ENCODE measurements around the gene KIF19. TPM values are rescaled to one million over a fixed set of nuclear protein-coding genes. Genes with fewer than 3 reads are reported as not detected.

KIF19 gene
- total RNA-seq, 2 experiments from 2014 or later = 3.5 to 3.8 TPM

DNA sequence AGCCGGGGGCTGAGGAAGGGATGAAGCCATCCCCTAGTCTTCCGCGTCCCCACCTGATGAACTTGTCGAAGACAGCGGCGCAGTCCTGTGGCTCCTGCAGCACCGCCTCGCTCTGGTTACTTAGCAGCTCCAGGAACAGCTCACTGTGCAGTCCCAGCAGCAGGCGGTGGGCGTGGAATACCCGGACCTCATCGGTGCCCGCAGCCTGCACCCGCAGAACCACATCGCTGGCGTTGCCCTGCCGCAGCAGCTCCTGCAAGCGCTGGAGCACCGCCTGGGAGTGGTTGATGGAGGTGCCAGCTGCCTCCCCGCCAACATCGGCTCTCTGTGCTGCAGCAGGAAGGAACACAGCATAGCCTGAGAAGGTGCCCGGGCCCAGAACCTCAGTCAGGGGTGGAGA is 33.9 kb downstream of the KIF19 start:
- H3K27me3 Mint-ChIP-seq = peaks cover 38% of the 10 kb centered on the region
- H3K9me3 Mint-ChIP-seq = no peaks in the 10 kb centered on the region
- H3K4me3 Mint-ChIP-seq = no peak overlapping the region
- POLR2A ChIA-PET = no interaction called here
- DNase-seq = no peak
- H3K36me3 Mint-ChIP-seq (ENCODE audit: low read depth) = no peaks in the 10 kb centered on the region
- CTCF ChIA-PET = interaction anchor here (0.5 to 5.5 kb wide), 4 partner anchors 8 to 90 kb away, joined by 3 to 42 read pairs (median 30); partner anchors contain the start of gene GPR142
- H3K4me1 Mint-ChIP-seq = peaks cover 3% of the 10 kb centered on the region
- no peak overlapping the region for H3K27ac Mint-ChIP-seq

- CTCF ChIA-PET = interaction anchor here (1.0 to 5.5 kb wide), 8 partner anchors 7 to 170 kb away, joined by 3 to 42 read pairs (median 4); partner anchors contain the start of genes CD300LB and GPR142
- Mint-ChIP-seq H3K9me3 (no peaks in the 10 kb centered on the region), H3K27ac (no peak overlapping the region), H3K27me3 (peaks cover 29% of the 10 kb centered on the region), H3K4me3 (no peak overlapping the region), H3K36me3 (ENCODE audit: low read depth) (no peaks in the 10 kb centered on the region), H3K4me1 (peaks cover 3% of the 10 kb centered on the region)
- POLR2A ChIA-PET = no interaction called here
- DNase-seq = no peak
Observed at GRCh38 chr17:74360899-74361229, 34.8 kb downstream of the KIF19 start.

GRCh38 chr17:74361230-74362068 is 35.4 kb downstream of the KIF19 start, which contains the start of gene BTBD17:
TSS of gene BTBD17 (minus strand) at chr17:74361868. CDS start at chr17:74361819, 49 bp downstream.
- Mint-ChIP-seq H3K27ac (no peak within 1 kb of the TSS), H3K27me3 (peaks cover 24% of the 10 kb centered on the region), H3K9me3 (no peaks in the 10 kb centered on the region), H3K36me3 (ENCODE audit: low read depth) (no peaks in the 10 kb centered on the region), H3K4me3 (no peak within 1 kb of the TSS), H3K4me1 (peaks cover 3% of the 10 kb centered on the region)
- ChIA-PET POLR2A (interaction anchor here (0.6 kb wide), 1 partner anchor 9 kb away, joined by 3 read pairs; no protein-coding TSS in a partner anchor), CTCF (interaction anchor here (0.5 to 5.5 kb wide), 10 partner anchors 6 to 347 kb away, joined by 3 to 42 read pairs (median 3); partner anchors contain the start of genes CD300LB and GPR142)
- DNase-seq = peak; percentile 48

- Mint-ChIP-seq H3K4me3 (no peak overlapping the region), H3K4me1 (peaks cover 3% of the 10 kb centered on the region), H3K9me3 (no peaks in the 10 kb centered on the region), H3K27ac (no peak overlapping the region), H3K36me3 (ENCODE audit: low read depth) (no peaks in the 10 kb centered on the region), H3K27me3 (peaks cover 23% of the 10 kb centered on the region)
- ChIA-PET POLR2A (interaction anchor here (0.6 to 1.1 kb wide), 2 partner anchors 8 to 102 kb away, joined by 3 read pairs; no protein-coding TSS in a partner anchor), CTCF (interaction anchor here (0.5 to 5.2 kb wide), 6 partner anchors 9 to 346 kb away, joined by 3 to 42 read pairs (median 4); no protein-coding TSS in a partner anchor)
- no peak for DNase-seq
Observed at GRCh38 chr17:74362069-74362405, 36.0 kb downstream of the KIF19 start.

GRCh38 chr17:74362810-74363498 is 36.9 kb downstream of the KIF19 start:
- no peak overlapping the region for H3K4me3 Mint-ChIP-seq
- no peaks in the 10 kb centered on the region for H3K36me3 Mint-ChIP-seq (ENCODE audit: low read depth)
- H3K27ac Mint-ChIP-seq = no peak overlapping the region
- H3K27me3 Mint-ChIP-seq = peaks cover 17% of the 10 kb centered on the region
- CTCF ChIA-PET = interaction anchor here (0.6 to 5.2 kb wide), 6 partner anchors 10 to 555 kb away, joined by 3 to 42 read pairs (median 4); no protein-coding TSS in a partner anchor
- DNase-seq = no peak
- peaks cover under 1% of the 10 kb centered on the region for H3K4me1 Mint-ChIP-seq
- POLR2A ChIA-PET = interaction anchor here (0.8 to 1.1 kb wide), 3 partner anchors 58 to 159 kb away, joined by 3 read pairs; partner anchors contain the start of gene RPL38
- no peaks in the 10 kb centered on the region for H3K9me3 Mint-ChIP-seq

DNA sequence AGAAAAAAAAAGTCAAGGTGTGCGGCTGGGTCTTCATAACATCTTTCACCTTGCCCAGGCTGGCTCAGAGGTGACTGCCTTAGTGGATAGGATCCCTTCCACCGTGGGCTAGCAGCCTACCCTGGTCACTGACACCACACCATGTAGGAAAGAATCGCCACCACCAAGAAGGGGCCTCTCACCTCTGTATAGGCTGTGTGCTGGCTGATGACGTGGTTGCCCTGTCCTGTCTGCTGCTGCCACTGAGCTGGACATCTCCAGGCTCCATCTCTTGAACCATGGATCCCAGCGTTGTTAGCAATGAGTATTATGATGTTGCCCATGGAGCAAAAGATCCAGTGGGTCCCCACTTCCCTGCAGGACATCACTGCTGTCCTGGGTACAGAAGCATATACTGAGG is 41.2 kb downstream of the KIF19 start, which contains the start of gene GPR142:
GPR142 (plus strand) TSS at position 301 of the 400 bp plus-strand sequence. CDS start 2,035 bp downstream, outside the sequence.
- ChIA-PET CTCF (interaction anchor here (0.8 to 6.0 kb wide), 20 partner anchors 9 to 236 kb away, joined by 3 to 77 read pairs (median 7); partner anchors contain the start of gene TTYH2), POLR2A (interaction anchor here (0.8 kb wide), 1 partner anchor 129 kb away, joined by 3 read pairs; no protein-coding TSS in a partner anchor)
- Mint-ChIP-seq H3K36me3 (ENCODE audit: low read depth) (no peaks in the 10 kb centered on the region), H3K4me1 (peaks cover 15% of the 10 kb centered on the region), H3K27me3 (peaks cover 2% of the 10 kb centered on the region), H3K27ac (peak within 1 kb of the TSS; percentile 35), H3K9me3 (no peaks in the 10 kb centered on the region), H3K4me3 (no peak within 1 kb of the TSS)
- no peak for DNase-seq

DNA sequence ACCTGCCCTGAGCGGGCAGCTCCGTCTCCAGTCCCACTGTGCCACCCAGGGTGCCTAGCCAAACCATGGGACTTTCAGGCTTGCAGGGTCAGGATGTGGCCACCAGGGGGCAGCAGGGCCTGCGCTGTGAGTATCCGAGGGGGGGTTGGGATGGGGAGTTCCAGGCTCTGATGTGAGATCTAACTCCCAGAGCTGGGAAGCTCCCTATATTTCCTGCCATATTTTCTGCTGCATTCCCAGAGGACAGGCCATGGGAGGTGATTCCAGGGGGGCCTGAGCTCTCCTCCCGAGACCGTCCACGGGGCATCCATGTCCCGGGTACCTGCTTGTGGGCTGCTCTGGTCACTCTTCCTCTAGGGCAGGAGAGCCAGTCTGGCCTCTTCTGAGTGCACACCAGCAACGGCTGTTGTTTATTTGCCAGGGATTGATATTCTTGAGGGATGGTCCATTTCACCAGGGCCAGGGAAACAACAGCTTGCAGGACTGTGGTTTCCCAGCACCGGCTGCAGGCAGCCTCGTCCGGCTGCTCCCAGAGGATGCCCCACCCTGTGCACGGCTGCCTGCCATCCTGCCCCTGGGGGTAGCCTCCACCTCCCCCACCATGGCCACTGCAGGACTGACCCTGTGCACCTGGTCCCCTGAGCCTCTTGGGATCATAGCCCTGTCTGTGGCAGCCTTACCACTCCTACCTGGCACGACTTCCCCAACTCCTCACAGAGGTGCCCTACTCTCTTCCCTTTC is 42.5 kb downstream of the KIF19 start:
- Mint-ChIP-seq H3K36me3 (ENCODE audit: low read depth) (no peaks in the 10 kb centered on the region), H3K27ac (no peak overlapping the region), H3K27me3 (peaks cover 2% of the 10 kb centered on the region), H3K4me1 (peaks cover 15% of the 10 kb centered on the region), H3K4me3 (peak overlapping the region; percentile 13), H3K9me3 (no peaks in the 10 kb centered on the region)
- peak; percentile 78 for DNase-seq
- ChIA-PET POLR2A (interaction anchor here (1.2 to 2.0 kb wide), 4 partner anchors 11 to 165 kb away, joined by 3 to 10 read pairs (median 4); no protein-coding TSS in a partner anchor), CTCF (interaction anchor here (0.7 to 6.0 kb wide), 40 partner anchors 10 to 383 kb away, joined by 3 to 77 read pairs (median 4); partner anchors contain the start of genes CD300C and TTYH2)

GRCh38 chr17:74369221-74369620 is 43.2 kb downstream of the KIF19 start:
- peak overlapping the region; percentile 21 for H3K4me3 Mint-ChIP-seq
- no peaks in the 10 kb centered on the region for H3K9me3 Mint-ChIP-seq
- H3K27ac Mint-ChIP-seq = no peak overlapping the region
- H3K27me3 Mint-ChIP-seq = peaks cover 4% of the 10 kb centered on the region
- ChIA-PET CTCF (interaction anchor here (0.6 to 6.0 kb wide), 26 partner anchors 11 to 382 kb away, joined by 3 to 77 read pairs (median 6); no protein-coding TSS in a partner anchor), POLR2A (interaction anchor here (1.0 to 2.0 kb wide), 5 partner anchors 10 to 166 kb away, joined by 3 to 10 read pairs (median 3); no protein-coding TSS in a partner anchor)
- peak; percentile 76 for DNase-seq
- peaks cover 15% of the 10 kb centered on the region for H3K4me1 Mint-ChIP-seq
- no peaks in the 10 kb centered on the region for H3K36me3 Mint-ChIP-seq (ENCODE audit: low read depth)

DNA sequence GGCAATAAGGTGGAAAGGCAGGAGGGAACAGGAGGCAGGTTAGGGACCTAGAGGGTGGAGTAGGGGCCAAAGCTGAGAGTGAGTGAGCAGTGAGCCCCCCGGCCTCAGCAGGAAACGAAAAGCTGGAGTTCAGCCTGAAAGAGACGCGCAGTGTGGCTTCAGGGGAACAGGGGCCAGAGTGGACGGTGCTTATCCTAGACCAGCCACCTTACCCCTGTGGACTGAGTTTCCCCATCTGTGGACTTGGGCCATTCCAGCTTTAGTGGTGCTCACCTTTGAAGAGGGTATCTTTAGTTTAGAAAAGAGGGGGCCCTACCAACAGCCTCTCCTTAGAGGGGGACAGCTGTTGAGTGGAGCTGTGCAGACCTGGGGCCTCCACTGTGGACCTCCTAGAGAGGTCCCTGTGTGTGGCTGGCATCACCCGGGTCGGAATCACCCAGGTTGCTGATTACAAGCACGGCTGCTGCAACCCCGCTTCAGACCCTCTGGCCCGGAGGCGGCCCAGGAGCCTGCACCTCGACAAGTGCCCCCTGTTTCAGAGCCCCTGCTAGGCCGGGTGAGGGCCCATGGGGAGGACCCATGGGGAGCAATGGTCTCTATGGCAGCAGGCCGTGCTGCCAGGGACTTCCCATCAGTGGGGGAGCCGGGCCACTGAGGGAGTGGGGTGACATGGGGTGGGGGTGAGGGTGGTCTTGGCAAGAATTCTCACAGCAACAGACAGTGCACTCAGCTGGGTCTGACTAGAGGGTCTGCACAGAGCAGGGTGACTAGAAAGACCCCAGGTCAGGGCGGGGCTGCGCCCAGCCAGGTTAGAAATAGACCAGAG is 43.9 kb downstream of the KIF19 start:
- no peaks in the 10 kb centered on the region for H3K36me3 Mint-ChIP-seq (ENCODE audit: low read depth)
- ChIA-PET POLR2A (interaction anchor here (1.0 to 2.0 kb wide), 5 partner anchors 8 to 167 kb away, joined by 3 to 10 read pairs (median 3); partner anchors contain the start of gene BTBD17), CTCF (interaction anchor here (0.6 to 6.0 kb wide), 16 partner anchors 10 to 234 kb away, joined by 3 to 77 read pairs (median 9); partner anchors contain the start of gene RPL38)
- no peaks in the 10 kb centered on the region for H3K9me3 Mint-ChIP-seq
- H3K4me1 Mint-ChIP-seq = peaks cover 15% of the 10 kb centered on the region
- peaks cover 5% of the 10 kb centered on the region for H3K27me3 Mint-ChIP-seq
- DNase-seq = no peak
- no peak overlapping the region for H3K4me3 Mint-ChIP-seq
- H3K27ac Mint-ChIP-seq = no peak overlapping the region

DNA sequence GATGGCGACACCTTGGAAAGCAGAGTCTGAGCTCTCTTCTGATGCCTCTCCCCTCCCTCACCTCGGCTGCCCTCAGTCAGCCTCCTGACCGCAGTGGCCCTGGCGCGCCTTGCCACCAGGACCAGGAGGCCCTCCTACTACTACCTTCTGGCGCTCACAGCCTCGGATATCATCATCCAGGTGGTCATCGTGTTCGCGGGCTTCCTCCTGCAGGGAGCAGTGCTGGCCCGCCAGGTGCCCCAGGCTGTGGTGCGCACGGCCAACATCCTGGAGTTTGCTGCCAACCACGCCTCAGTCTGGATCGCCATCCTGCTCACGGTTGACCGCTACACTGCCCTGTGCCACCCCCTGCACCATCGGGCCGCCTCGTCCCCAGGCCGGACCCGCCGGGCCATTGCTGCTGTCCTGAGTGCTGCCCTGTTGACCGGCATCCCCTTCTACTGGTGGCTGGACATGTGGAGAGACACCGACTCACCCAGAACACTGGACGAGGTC is 45.7 kb downstream of the KIF19 start:
- peaks cover 15% of the 10 kb centered on the region for H3K4me1 Mint-ChIP-seq
- H3K4me3 Mint-ChIP-seq = no peak overlapping the region
- no peak overlapping the region for H3K27ac Mint-ChIP-seq
- CTCF ChIA-PET = no interaction called here
- POLR2A ChIA-PET = no interaction called here
- DNase-seq = no peak
- no peaks in the 10 kb centered on the region for H3K36me3 Mint-ChIP-seq (ENCODE audit: low read depth)
- H3K9me3 Mint-ChIP-seq = no peaks in the 10 kb centered on the region
- peaks cover 5% of the 10 kb centered on the region for H3K27me3 Mint-ChIP-seq

DNA sequence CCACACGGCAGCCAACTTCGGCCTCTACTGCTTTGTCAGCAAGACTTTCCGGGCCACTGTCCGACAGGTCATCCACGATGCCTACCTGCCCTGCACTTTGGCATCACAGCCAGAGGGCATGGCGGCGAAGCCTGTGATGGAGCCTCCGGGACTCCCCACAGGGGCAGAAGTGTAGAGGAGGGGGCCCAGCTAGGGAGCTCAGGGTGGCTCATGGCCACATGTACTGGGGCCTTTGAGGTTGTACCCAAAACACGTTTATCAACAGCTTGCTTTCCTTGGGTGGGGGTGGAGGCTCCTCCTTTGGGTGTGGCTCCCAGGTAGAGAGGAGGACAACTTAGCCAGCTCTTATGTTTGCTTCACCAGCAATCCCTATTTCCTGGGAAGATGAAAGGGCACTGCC is 46.4 kb downstream of the KIF19 start:
- H3K9me3 Mint-ChIP-seq = no peaks in the 10 kb centered on the region
- H3K27me3 Mint-ChIP-seq = peaks cover 11% of the 10 kb centered on the region
- CTCF ChIA-PET = no interaction called here
- POLR2A ChIA-PET = no interaction called here
- H3K4me3 Mint-ChIP-seq = no peak overlapping the region
- no peak overlapping the region for H3K27ac Mint-ChIP-seq
- no peak for DNase-seq
- H3K36me3 Mint-ChIP-seq (ENCODE audit: low read depth) = no peaks in the 10 kb centered on the region
- peaks cover 15% of the 10 kb centered on the region for H3K4me1 Mint-ChIP-seq
